GM12892 (cell line): ENCODE measurements around the gene ARHGAP24.
"Not testable (repeated sequence)": the region's sequence is repeated elsewhere in the genome, so short reads cannot be mapped to it uniquely, and the experiment has no call there.

Experiments used
- DNase-seq: peaks from one replicate; pipeline ENCODE4 v3.0.0; 2011; ENCODE audit not compliant: insufficient read length
- FAIRE-seq: peaks from 2 replicates; lab custom pipeline; 2011; peaks lifted over from hg19 to GRCh38; lab: Jason Lieb, UNC
- POLR2A ChIP-seq: IDR thresholded peaks from 2 replicates; pipeline ENCODE4 v1.6.1; 2011; ENCODE audit warnings: low read depth, low read length, control low read depth
- POLR2AphosphoS5 ChIP-seq: IDR thresholded peaks from 2 replicates; pipeline ENCODE4 v1.6.1; 2011; ENCODE audit warnings: low read depth, low read length, control low read depth
- TAF1 ChIP-seq: IDR thresholded peaks from 2 replicates; pipeline ENCODE4 v1.6.1; 2011; ENCODE audit warnings: low read depth, mild to moderate bottlenecking, control low read depth, low read length, borderline replicate concordance

Gene ARHGAP24

GRCh38 chr4:85803856-85804255, 328.9 kb downstream of the ARHGAP24 start:
- DNase-seq (no peak), FAIRE-seq (no peak)
- no peak for TF ChIP-seq POLR2A
- no peak for TF ChIP-seq POLR2AphosphoS5
- TF ChIP-seq TAF1: no peak

GRCh38 chr4:85805891-85806290, 330.9 kb downstream of the ARHGAP24 start:
- FAIRE-seq (no peak), DNase-seq (no peak)
- no peak for TF ChIP-seq POLR2A

GRCh38 chr4:85806334-85806733, 331.4 kb downstream of the ARHGAP24 start:
- FAIRE-seq (no peak), DNase-seq (no peak)
- TF ChIP-seq TAF1 (no peak), POLR2A (no peak), POLR2AphosphoS5 (no peak)

- FAIRE-seq (no peak), DNase-seq (no peak)
- TF ChIP-seq POLR2A: no peak
These were observed 332.4 kb downstream of the ARHGAP24 start for GRCh38 chr4:85807247-85807950.

- TF ChIP-seq TAF1 (no peak), POLR2A (no peak), POLR2AphosphoS5 (no peak)
- no peak for DNase-seq
- FAIRE-seq: no peak
These were observed 333.2 kb downstream of the ARHGAP24 start for GRCh38 chr4:85808104-85808503.

GRCh38 chr4:85808864-85809263, 333.9 kb downstream of the ARHGAP24 start:
- FAIRE-seq: no peak
- TF ChIP-seq TAF1 (no peak), POLR2AphosphoS5 (no peak), POLR2A (no peak)
- DNase-seq: no peak

GRCh38 chr4:85812776-85813175, 337.8 kb downstream of the ARHGAP24 start:
- no peak for FAIRE-seq

GRCh38 chr4:85815796-85816459, 341.0 kb downstream of the ARHGAP24 start:
- FAIRE-seq (no peak), DNase-seq (no peak)
- TF ChIP-seq TAF1 (no peak), POLR2AphosphoS5 (no peak), POLR2A (no peak)

More at GRCh38 chr4:85812776-85813175, 337.8 kb downstream of the ARHGAP24 start:
- TF ChIP-seq POLR2AphosphoS5: no peak
- TF ChIP-seq POLR2A: no peak
- TF ChIP-seq TAF1: no peak
- DNase-seq: no peak

- TF ChIP-seq POLR2AphosphoS5: no peak
- TF ChIP-seq TAF1: no peak
- TF ChIP-seq POLR2A: no peak
- no peak for FAIRE-seq
- DNase-seq: no peak
These were observed 343.8 kb downstream of the ARHGAP24 start for GRCh38 chr4:85818700-85819099.

- not testable (repeated sequence) for DNase-seq, FAIRE-seq
These were observed 345.2 kb downstream of the ARHGAP24 start for GRCh38 chr4:85820101-85820500.

- TF ChIP-seq POLR2A: no peak
- no peak for TF ChIP-seq POLR2AphosphoS5
- TF ChIP-seq TAF1: no peak
- no peak for DNase-seq
- FAIRE-seq: no peak
These were observed 346.9 kb downstream of the ARHGAP24 start for GRCh38 chr4:85821688-85822455.

GRCh38 chr4:85823295-85823694, 348.3 kb downstream of the ARHGAP24 start:
- DNase-seq: no peak
- FAIRE-seq: no peak
- no peak for TF ChIP-seq POLR2A
- TF ChIP-seq POLR2AphosphoS5: no peak
- TF ChIP-seq TAF1: no peak
